Uterus (tissue), 4 donors: ENCODE results near the gene CEACAM6. TPM values are rescaled to one million over a fixed set of nuclear protein-coding genes. Genes with fewer than 3 reads are reported as not detected.

Experiments
- DNase-seq, 2 donors: peaks; one replicate each; pipeline ENCODE4 v3.0.0-alpha.2; 2019 to 2020
- H3K27ac ChIP-seq, 2 donors: fragments of 200-600 bp; sonication (generic); 1 replicate in 1 of 2; 2 replicates in 1 of 2; pipeline ENCODE4 v1.5.1; 2016 to 2018
- H3K27me3 ChIP-seq, 2 donors: fragments of 200-600 bp; sonication (generic); one replicate each; pipeline ENCODE4 v1.5.1; 2018 to 2019; ENCODE audit warnings: control low read depth in 1 of 2
- H3K36me3 ChIP-seq, 2 donors: fragments of 200-600 bp; sonication (generic); one replicate each; pipeline ENCODE4 v1.5.1; 2019; ENCODE audit warnings: control low read depth in 1 of 2
- H3K4me1 ChIP-seq, 2 donors: fragments of 200-600 bp; sonication (generic); one replicate each; pipeline ENCODE4 v1.5.1; 2018 to 2019; ENCODE audit warnings: control low read depth in 1 of 2
- H3K4me3 ChIP-seq, 2 donors: fragments of 200-600 bp; sonication (generic); 1 replicate in 1 of 2; 2 replicates in 1 of 2; pipeline ENCODE4 v1.5.1; 2018 to 2019; ENCODE audit warnings: mild to moderate bottlenecking in 1 of 2
- H3K9me3 ChIP-seq, 2 donors: fragments of 200-600 bp; sonication (generic); one replicate each; pipeline ENCODE4 v1.5.1; 2019; ENCODE audit warnings: control low read depth in 1 of 2
- CTCF ChIP-seq, 4 experiments: fragments of 200-600 bp in 2 of 4; fragments of 450-650 bp in 2 of 4; sonication (generic) in 2 of 4; IDR thresholded peaks; one replicate each; pipeline ENCODE4 v1.5.1; 2016 to 2019; ENCODE audit warnings: antibody characterized with exemption in 4 of 4, mild to moderate bottlenecking in 2 of 4, moderate library complexity in 1 of 4
- POLR2A ChIP-seq, 2 donors: fragments of 450-650 bp; IDR thresholded peaks; one replicate each; pipeline ENCODE4 v1.6.1; 2016; ENCODE audit warnings: antibody characterized with exemption in 2 of 2, mild to moderate bottlenecking in 1 of 2, moderate library complexity in 1 of 2
- intact Hi-C: fragments of 100-400 bp; cut with DNase I; formaldehyde crosslinking; loops from one replicate; pipeline ENCODE4 v1.15.1; 2023; ENCODE audit warnings: low total_unique reads
- total RNA-seq, 4 donors: library from RNA; depleted of rRNA in 3 of 4; stranded (reverse); fragments of >200 nt in 3 of 4; gene quantifications; one replicate each; pipeline versions ENCODE4 v1.1.0 to v1.2.4, GENCODE V29; 2014 to 2023
- donor health status: DM: yes; HTN: yes; CAD: no.

Gene CEACAM6
- total RNA-seq, 4 donors from 2014 or later: 0.41 TPM; not detected in 3

GRCh38 chr19:41740415-41741243 lies 14.7 kb upstream of the CEACAM6 start:
- Histone ChIP-seq H3K27ac (no peak overlapping the region), H3K36me3 (no peaks in the 10 kb centered on the region), H3K9me3 (no peaks in the 10 kb centered on the region), H3K4me3 (no peak overlapping the region), H3K27me3 (no peaks in the 10 kb centered on the region), H3K4me1 (no peaks in the 10 kb centered on the region)
- TF ChIP-seq POLR2A (IDR thresholded peaks at IDR 0.05) (no peak), CTCF (IDR thresholded peaks at IDR 0.05) (no peak)
- DNase-seq: no peak
- intact Hi-C loops: no loop called here

- TF ChIP-seq POLR2A (IDR thresholded peaks at IDR 0.05) (no peak), CTCF (IDR thresholded peaks at IDR 0.05) (no peak)
- no peaks in the 10 kb centered on the region for H3K4me1 ChIP-seq
- intact Hi-C loops: no loop called here
- H3K9me3 ChIP-seq: no peaks in the 10 kb centered on the region
- H3K36me3 ChIP-seq: no peaks in the 10 kb centered on the region
- no peak for DNase-seq
- no peak overlapping the region for H3K27ac ChIP-seq
- H3K27me3 ChIP-seq: no peaks in the 10 kb centered on the region
- no peak overlapping the region for H3K4me3 ChIP-seq
Observed at GRCh38 chr19:41741244-41741554, 14.1 kb upstream of the CEACAM6 start.

- H3K27me3 ChIP-seq: no peaks in the 10 kb centered on the region
- no peaks in the 10 kb centered on the region for H3K36me3 ChIP-seq
- H3K4me3 ChIP-seq: no peak overlapping the region
- H3K9me3 ChIP-seq: no peaks in the 10 kb centered on the region
- H3K4me1 ChIP-seq: no peaks in the 10 kb centered on the region
- H3K27ac ChIP-seq: no peak overlapping the region
- no peak for DNase-seq
- intact Hi-C loops: no loop called here
- TF ChIP-seq POLR2A (IDR thresholded peaks at IDR 0.05) (no peak), CTCF (IDR thresholded peaks at IDR 0.05) (no peak)
Observed at GRCh38 chr19:41744850-41745249, 10.5 kb upstream of the CEACAM6 start.

- TF ChIP-seq CTCF (IDR thresholded peaks at IDR 0.05) (no peak), POLR2A (IDR thresholded peaks at IDR 0.05) (no peak)
Observed at GRCh38 chr19:41745756-41746155, 9.6 kb upstream of the CEACAM6 start.

GRCh38 chr19:41746593-41747227 lies 8.6 kb upstream of the CEACAM6 start:
- Histone ChIP-seq H3K27me3 (no peaks in the 10 kb centered on the region), H3K4me1 (no peaks in the 10 kb centered on the region), H3K36me3 (no peaks in the 10 kb centered on the region), H3K27ac (no peak overlapping the region), H3K9me3 (no peaks in the 10 kb centered on the region), H3K4me3 (no peak overlapping the region)
- no peak for DNase-seq
- intact Hi-C loops: no loop called here
- TF ChIP-seq POLR2A (IDR thresholded peaks at IDR 0.05) (no peak), CTCF (IDR thresholded peaks at IDR 0.05) (peak in 1 of 4 experiments; percentile 23)

More at GRCh38 chr19:41745756-41746155, 9.6 kb upstream of the CEACAM6 start:
- Histone ChIP-seq H3K27ac (no peak overlapping the region), H3K27me3 (no peaks in the 10 kb centered on the region), H3K9me3 (no peaks in the 10 kb centered on the region), H3K4me3 (no peak overlapping the region), H3K36me3 (no peaks in the 10 kb centered on the region), H3K4me1 (no peaks in the 10 kb centered on the region)
- intact Hi-C loops: no loop called here
- no peak for DNase-seq
